Left lung (tissue), 10 donors: ENCODE measurements around the gene NFKB1. TPM values are rescaled to one million over a fixed set of nuclear protein-coding genes. Genes with fewer than 3 reads are reported as not detected.
A peak's percentile ranks its signal among the peaks of the same experiment; 100 is the strongest.

Source experiments
- ATAC-seq: fragments of 200-7000 bp; cut with Tn5 transposase; one replicate; pipeline ENCODE4 v1.9.1; 2020; ENCODE audit warnings: moderate library complexity
- DNase-seq, 4 donors: peaks; one replicate each; pipeline ENCODE4 v3.0.0-alpha.2; 2013 to 2020
- H3K27ac ChIP-seq, 2 donors: fragments of 200-600 bp; sonication (generic) in 1 of 2; one replicate each; pipeline versions ENCODE4 v1.5.0 to v1.8.0; 2020 to 2021
- H3K27me3 ChIP-seq, 2 donors: fragments of 200-600 bp; sonication (generic) in 1 of 2; one replicate each; pipeline versions ENCODE4 v1.5.0 to v1.8.0; 2020 to 2021
- H3K36me3 ChIP-seq, 2 donors: fragments of 200-600 bp; sonication (generic) in 1 of 2; one replicate each; pipeline versions ENCODE4 v1.5.0 to v1.8.0; 2020 to 2021
- H3K4me1 ChIP-seq, 2 donors: fragments of 200-600 bp; one replicate each; pipeline ENCODE4 v1.8.0; 2021
- H3K4me3 ChIP-seq, 2 donors: fragments of 200-600 bp; sonication (generic) in 1 of 2; one replicate each; pipeline versions ENCODE4 v1.5.0 to v1.8.0; 2020 to 2021; ENCODE audit warnings: mild to moderate bottlenecking in 1 of 2
- H3K9me3 ChIP-seq, 2 donors: fragments of 200-600 bp; sonication (generic) in 1 of 2; one replicate each; pipeline versions ENCODE4 v1.5.0 to v1.8.0; 2020 to 2021
- intact Hi-C, 2 donors: fragments of 100-400 bp; cut with DNase I; formaldehyde crosslinking; loops; one replicate each; pipeline versions ENCODE4 v1.11.2 to v1.14.2; 2022
- polyA plus RNA-seq, 6 donors: library from polyadenylated mRNA; unstranded; fragments of 120-200 nt; gene quantifications; one replicate each; pipeline ENCODE4 v1.2.1, GENCODE V29; 2013; ENCODE audit not compliant: insufficient read length in 6 of 6
- total RNA-seq, 2 donors: library from RNA; stranded (reverse); fragmentation: NEBNext Ultra II Directional; extraction: Animal tissue kit (Norgen Biotek cat#: 25700); gene quantifications; one replicate each; pipeline ENCODE4 v1.2.1, GENCODE V29; 2021
- TF ChIP-seq, protein P1 (sequence below), 2 donors: fragments of 200-600 bp; sonication (generic) in 1 of 2; IDR thresholded peaks; one replicate each; pipeline versions ENCODE4 v1.5.0 to v1.8.0; 2021; ENCODE audit warnings: antibody characterized with exemption in 2 of 2
- donor health status: DM: no; HTN: yes; CAD: no.
- donor health status: DM: no; HTN: no; CAD: no.

NFKB1 gene
- total and polyA plus RNA-seq, 8 donors, result 34.0 to 57.6 (median 39.2) TPM

DNA sequence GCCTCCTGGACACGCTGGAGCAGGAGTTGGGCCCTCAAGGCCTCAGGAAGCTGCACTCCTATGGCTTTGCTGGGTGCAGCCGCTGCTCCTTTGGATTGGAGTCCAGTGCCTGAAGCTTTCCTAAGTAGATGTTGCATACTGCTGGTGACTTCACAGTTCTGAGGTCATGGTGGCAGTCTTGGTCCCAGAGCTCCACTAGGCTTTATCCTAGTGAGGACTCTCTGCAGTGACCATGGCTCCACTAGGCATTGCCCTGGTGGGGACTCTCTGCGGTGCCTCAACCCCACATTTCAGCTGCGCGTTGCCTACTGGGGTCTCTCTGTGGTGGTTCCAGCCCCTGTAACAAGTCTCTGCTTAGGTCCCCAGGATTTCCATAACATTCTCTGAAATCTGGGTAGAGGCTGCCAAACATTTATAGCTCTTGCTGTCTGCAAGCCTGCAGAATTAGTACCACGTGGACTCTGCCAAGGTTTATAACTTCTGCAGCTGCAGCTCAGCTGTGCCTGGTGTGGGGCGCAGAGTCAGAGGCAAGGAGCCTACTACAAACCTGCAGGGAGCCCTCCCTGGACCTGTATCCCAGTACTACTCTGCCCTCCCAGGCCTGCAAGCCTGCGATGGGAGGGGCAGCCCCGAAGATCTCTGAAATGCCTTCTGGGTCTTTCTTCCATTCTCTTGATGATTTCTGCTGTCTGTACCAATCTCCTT lies 46.0 kb upstream of the NFKB1 start:
- Histone ChIP-seq H3K36me3 (no peaks in the 10 kb centered on the region), H3K9me3 (peaks cover 0 to 2% of the 10 kb centered on the region in 2 donors), H3K27me3 (no peaks in the 10 kb centered on the region), H3K27ac (no peak overlapping the region), H3K4me3 (no peak overlapping the region), H3K4me1 (no peaks in the 10 kb centered on the region)
- ATAC-seq (no peak), DNase-seq (peak in 2 of 4 donors; percentile 42 to 61)
- TF ChIP-seq, protein P1, sequence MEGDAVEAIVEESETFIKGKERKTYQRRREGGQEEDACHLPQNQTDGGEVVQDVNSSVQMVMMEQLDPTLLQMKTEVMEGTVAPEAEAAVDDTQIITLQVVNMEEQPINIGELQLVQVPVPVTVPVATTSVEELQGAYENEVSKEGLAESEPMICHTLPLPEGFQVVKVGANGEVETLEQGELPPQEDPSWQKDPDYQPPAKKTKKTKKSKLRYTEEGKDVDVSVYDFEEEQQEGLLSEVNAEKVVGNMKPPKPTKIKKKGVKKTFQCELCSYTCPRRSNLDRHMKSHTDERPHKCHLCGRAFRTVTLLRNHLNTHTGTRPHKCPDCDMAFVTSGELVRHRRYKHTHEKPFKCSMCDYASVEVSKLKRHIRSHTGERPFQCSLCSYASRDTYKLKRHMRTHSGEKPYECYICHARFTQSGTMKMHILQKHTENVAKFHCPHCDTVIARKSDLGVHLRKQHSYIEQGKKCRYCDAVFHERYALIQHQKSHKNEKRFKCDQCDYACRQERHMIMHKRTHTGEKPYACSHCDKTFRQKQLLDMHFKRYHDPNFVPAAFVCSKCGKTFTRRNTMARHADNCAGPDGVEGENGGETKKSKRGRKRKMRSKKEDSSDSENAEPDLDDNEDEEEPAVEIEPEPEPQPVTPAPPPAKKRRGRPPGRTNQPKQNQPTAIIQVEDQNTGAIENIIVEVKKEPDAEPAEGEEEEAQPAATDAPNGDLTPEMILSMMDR (IDR thresholded peaks at IDR 0.05), result no peak
- intact Hi-C loops, result no loop called here

DNA sequence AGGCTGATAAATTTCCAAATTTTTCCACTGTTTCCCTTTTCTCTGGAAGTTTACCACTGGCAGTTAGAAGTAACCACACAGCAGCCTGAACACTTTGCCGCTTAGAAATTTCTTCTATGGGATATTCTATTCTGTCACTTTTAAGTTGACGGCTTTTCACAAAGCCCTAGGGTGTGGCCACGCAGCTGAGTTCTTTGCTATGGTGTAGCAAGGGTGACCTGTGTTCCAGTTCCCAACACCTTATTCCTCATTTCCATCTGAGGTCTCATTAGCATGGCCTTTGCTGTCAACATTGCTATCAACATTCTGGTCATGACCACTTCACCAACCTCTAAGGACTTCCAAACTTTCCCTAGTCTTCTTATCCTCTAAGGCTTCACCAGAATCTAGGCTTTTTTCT lies 45.4 kb upstream of the NFKB1 start:
- Histone ChIP-seq H3K36me3 (no peaks in the 10 kb centered on the region), H3K27ac (no peak overlapping the region), H3K4me3 (no peak overlapping the region), H3K27me3 (no peaks in the 10 kb centered on the region), H3K4me1 (no peaks in the 10 kb centered on the region), H3K9me3 (peaks cover 0 to 8% of the 10 kb centered on the region in 2 donors)
- DNase-seq, result no peak
- TF ChIP-seq, protein P1 (IDR thresholded peaks at IDR 0.05), result no peak
- ATAC-seq, result no peak
- intact Hi-C loops, result no loop called here

DNA sequence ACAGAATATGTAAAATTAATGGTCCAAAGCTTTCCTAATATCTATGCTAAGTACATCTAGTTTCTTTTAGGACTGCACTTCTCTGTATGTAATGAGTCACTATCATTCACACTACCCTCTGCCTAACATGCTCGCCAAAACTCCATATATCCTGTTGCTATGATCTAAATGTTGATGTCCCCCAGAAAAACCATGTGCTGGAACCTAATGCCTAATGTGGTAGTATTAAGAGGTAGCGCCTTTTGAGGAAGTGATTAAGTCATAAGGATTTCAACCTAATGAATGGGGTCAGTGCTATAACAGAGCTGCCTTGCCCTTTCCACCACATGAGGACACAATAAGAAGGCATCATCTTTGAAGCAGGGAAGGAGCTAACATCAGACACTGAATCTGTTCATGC lies 34.9 kb upstream of the NFKB1 start:
- TF ChIP-seq, protein P1 (IDR thresholded peaks at IDR 0.05), result no peak
- Histone ChIP-seq H3K36me3 (no peaks in the 10 kb centered on the region), H3K9me3 (no peaks in the 10 kb centered on the region), H3K27ac (no peak overlapping the region), H3K4me1 (no peaks in the 10 kb centered on the region), H3K4me3 (no peak overlapping the region), H3K27me3 (no peaks in the 10 kb centered on the region)
- no peak for ATAC-seq
- no peak for DNase-seq
- intact Hi-C loops, result no loop called here

DNA sequence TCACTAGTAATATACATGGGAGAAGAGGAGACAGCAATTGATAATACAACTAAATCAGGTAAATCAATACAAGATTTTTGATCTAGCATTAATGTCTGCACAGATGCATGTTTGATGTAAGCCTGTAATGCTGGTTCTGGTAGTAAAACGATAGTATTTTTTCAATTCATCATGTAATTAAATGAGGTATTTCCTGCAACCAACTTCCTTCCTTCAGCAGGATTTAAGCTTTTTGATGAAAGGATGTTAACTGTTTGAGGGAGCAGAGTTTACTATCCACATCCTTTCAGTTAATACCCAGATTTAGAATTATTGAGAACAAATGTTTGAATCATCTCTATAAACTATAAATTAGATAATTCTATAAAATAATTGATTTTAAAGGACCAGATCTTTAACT lies 31.4 kb upstream of the NFKB1 start:
- intact Hi-C loops, result no loop called here
- Histone ChIP-seq H3K36me3 (no peaks in the 10 kb centered on the region), H3K4me3 (no peak overlapping the region), H3K27ac (no peak overlapping the region), H3K9me3 (no peaks in the 10 kb centered on the region), H3K27me3 (no peaks in the 10 kb centered on the region), H3K4me1 (no peaks in the 10 kb centered on the region)
- TF ChIP-seq, protein P1 (IDR thresholded peaks at IDR 0.05), result no peak
- DNase-seq, result no peak
- no peak for ATAC-seq

DNA sequence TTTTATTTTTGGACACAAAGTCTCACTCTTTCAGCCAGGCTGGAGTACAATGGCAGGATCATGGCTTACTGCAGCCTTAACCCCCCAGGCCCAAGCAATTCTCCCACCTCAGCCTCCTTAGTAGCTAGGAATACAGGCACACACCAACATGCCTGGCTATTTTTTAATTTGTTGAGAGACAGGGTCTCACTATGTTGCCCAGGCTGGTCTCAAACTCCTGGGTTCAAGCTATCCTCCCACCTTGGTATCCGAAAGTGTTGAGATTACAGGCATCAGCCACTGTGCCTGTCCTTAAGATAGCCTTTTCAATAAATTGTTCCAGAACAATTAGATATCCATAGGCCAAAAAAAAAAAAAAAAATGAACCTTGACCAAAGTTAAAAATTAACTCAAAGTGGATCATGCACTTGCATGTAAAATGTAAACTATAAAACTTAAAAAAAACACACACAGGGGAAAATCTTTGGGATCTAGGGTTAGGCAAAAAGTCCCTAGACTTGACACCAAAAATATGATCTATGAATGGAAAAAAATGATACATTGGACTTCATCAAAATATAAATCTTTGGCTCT lies 28.6 kb upstream of the NFKB1 start:
- Histone ChIP-seq H3K9me3 (peaks cover 0 to 8% of the 10 kb centered on the region in 2 donors), H3K27me3 (no peaks in the 10 kb centered on the region), H3K4me1 (no peaks in the 10 kb centered on the region), H3K36me3 (no peaks in the 10 kb centered on the region), H3K4me3 (no peak overlapping the region), H3K27ac (no peak overlapping the region)
- DNase-seq (no peak), ATAC-seq (no peak)
- TF ChIP-seq, protein P1 (IDR thresholded peaks at IDR 0.05), result no peak
- intact Hi-C loops, result no loop called here
